ENCODE results near the gene RTCB.
"Not testable (repeated sequence)": the region's sequence is repeated elsewhere in the genome, so short reads cannot be mapped to it uniquely, and the experiment has no call there.

The RTCB gene

DNA sequence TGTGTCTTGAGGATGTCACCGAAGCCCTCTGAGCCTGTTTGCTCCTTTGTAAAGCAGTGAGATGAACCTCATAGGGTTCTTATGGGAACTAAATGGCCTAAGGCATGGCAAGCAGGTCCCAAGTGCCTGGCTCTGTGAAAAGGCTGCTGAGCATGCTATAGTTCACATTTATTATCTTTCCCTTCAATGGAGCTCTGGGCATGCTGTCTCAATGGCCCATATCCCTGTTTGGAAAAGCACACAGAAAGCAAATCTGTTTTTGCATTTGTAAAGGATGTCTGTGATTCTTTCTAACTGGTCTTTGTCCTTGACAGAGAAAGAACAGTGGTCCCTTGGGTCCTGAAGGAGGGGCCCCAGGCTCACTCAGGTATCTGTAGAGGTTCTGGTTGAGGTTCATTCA is 26.4 kb downstream of the RTCB start:
- no peak for DNase-seq

DNA sequence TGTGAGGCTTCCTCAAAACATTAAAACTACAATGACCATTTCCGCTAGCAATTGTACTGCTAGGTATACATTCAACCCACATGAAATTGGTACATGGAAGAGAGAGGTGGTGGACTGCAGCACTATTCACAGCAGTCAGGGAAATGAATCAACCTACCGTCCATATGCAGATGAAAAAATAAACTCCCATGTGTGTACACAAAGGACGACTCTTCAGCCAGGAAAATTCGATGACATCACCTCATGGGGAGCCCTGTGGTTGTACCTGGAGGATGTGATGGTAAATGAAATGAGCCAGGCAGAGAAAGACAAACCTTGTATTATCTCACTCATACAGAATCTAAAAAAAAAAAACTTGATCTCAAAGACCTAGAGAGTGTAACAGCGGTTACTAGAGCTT is 31.1 kb downstream of the RTCB start:
- no peak for DNase-seq

DNA sequence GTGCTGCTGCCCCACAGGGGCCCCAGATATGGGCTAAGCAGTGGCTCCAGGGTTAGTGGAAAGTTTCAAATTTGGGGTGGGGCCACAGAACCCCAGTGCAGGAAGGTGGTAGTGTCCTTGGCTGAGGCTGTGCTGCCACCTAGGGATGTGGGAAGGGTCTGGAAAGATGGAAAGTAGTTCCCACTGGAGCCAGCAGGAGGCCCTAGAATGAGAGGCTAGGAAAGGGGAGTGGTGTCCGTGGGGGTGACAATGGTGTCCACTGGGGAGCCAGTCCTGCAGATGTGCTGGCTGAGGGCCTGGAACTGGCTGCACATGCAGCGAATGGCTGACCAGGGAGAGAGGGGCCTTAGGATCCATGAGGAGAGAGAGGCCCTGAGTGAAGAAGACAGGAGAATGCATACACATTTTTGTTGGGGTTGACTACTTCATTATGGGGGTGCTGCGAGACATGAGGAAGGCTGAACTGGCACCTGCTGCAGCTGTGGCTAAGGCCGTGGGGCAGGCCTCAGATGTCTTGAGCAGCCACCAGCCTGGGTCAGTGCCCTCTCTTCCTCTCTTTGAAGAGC is 33.3 kb downstream of the RTCB start:
- peak; percentile 33 for DNase-seq

DNA sequence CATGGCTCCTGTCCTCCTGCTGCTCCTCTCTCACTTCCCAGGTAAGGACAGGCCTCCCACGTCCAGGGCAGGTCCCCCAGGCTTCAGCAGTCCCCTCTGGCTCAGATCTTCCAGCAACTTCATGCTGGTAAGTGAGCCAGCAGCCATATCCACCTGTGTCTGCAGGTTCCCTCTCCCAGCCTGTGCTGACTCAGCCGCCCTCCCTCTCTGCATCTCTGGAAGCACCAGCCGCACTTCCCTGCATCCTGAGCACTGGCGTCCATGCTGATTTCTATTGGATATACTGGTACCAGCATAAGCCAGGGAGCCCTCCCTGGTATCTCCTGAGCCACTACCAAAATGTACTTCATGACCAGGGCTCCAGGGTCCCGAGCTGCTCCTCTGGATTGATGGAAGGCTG is 35.4 kb downstream of the RTCB start:
- DNase-seq, result no peak

DNA sequence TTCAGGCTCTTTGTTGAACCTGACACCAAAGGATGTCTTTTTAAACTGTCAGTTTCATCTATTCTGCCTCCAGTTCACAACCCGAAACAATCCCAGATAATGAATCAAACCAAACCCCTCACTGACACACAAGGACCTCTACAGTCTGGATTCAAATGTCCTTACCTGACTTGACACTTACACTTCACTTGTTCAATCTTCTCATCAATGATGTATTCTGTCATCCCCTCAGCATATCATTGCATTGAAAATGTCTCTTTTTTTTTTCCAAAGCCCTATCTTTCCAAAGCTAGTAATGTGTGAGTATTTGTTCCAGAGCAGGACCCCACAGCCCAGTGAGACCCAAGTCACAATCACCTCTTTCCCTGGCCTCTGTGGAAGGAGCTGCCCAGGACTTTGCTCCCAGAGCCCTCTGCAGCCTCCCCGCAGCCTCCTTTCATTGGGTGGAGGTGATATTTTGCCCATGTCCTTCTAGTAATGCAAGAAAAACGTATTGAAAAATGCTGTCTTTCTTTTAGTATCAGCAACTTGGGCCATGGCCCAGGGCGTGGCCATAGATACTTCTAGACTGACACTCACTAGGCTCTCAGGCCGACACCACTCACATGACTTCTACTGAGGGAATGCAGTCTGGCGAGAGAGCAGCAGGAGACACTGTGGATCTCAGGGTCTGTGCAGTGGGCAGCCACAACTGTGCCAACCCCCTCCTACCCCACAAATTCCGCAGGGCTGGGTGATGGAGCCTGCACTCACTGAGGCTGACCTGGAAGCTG is 36.2 kb downstream of the RTCB start:
- no peak for DNase-seq

DNA sequence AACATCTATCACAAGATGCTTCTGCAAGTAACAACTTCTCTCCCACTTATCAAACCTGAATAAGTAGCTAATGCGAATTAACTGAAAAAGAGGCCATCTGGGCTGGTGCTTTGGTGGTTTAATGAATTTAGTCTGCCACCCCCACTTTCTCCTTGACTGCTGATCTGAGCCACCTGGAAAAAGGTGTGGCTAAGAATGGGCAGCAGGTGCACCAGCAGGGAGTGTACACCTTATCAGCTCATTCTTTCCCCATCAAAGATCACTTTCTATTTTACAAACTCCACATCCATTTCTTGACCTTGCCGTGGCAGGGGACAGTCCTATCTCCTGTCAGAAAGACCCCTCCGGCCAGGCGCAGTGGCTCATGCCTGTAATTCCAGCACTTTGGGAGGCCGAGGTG is 47.8 kb downstream of the RTCB start:
- no peak for DNase-seq

DNA sequence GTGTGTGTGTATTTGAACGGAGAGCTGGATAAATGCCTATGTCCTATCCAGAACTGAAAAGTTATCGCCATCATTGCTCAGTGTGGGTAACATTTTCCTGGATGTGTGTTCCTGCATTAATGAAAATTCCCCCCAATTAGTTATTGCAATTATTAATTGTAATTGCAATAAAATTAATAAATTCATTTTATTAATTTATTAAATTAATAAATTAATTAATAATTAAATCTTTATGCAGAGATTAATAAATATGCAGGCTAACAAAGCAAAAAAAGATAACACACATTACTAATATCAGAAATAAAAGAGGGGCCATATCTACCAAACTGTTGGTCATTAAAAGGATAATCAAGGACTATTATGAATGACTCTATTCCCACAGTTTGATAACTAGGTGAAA is 50.8 kb downstream of the RTCB start:
- DNase-seq, result no peak

DNA sequence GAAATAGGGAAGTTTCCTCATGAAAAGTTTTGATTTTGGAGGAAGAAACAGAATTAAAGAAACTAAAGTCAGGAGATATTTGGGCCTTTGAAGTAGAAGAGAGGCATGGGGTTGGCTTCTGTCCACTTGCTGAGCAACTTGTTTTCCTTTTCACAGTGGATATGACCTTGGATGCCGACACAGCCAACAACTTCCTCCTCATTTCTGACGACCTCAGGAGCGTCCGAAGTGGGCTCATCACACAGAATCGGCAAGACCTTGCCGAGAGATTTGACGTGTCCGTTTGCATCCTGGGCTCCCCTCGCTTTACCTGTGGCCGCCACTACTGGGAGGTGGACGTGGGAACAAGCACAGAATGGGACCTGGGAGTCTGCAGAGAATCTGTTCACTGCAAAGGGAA is 52.0 kb downstream of the RTCB start:
- not testable (repeated sequence) for DNase-seq

DNA sequence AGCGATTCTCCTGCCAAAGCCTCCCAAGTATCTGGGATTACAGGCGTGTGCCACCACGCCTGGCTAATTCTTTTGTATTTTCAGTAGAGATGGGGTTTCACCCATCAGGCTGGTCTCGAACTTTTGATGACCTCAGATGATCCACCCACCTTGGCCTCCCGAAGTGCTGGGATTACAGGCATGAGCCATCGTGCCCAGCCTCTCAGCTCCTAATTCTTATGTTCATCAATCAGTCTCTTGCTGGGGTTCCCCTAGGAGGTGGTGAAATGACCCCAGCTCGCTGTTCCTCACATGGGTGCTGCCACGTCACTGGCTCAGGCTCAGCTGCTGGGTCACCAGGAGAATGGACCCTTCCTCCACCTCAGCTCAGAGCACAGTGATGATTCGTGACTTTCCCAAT is 54.5 kb downstream of the RTCB start, which contains the start of gene RFPL3:
Gene RFPL3 (plus strand): TSS at position 301 of the 400 bp plus-strand sequence. CDS start 205 bp downstream, outside the sequence.
- DNase-seq, result not testable (repeated sequence)

DNA sequence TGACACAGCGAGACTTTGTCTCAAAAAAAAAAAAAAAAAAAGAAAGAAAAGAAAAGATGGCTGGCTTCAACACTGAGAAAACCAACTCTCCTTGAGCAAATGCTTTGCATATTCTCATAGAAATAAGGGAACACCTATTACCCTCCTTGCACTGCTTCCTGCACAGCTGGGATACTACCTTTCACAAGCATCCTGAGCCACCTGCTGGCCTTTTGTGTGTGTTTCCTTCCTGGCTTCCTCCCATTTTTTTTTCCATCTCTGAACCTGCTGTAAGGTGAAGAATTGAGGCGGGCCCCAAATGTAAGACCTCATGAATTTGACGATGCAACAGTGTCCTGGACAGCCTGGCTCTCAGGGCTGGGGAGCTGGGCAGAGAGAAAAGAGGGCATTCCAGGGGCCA is 56.3 kb downstream of the RTCB start:
- no peak for DNase-seq

DNA sequence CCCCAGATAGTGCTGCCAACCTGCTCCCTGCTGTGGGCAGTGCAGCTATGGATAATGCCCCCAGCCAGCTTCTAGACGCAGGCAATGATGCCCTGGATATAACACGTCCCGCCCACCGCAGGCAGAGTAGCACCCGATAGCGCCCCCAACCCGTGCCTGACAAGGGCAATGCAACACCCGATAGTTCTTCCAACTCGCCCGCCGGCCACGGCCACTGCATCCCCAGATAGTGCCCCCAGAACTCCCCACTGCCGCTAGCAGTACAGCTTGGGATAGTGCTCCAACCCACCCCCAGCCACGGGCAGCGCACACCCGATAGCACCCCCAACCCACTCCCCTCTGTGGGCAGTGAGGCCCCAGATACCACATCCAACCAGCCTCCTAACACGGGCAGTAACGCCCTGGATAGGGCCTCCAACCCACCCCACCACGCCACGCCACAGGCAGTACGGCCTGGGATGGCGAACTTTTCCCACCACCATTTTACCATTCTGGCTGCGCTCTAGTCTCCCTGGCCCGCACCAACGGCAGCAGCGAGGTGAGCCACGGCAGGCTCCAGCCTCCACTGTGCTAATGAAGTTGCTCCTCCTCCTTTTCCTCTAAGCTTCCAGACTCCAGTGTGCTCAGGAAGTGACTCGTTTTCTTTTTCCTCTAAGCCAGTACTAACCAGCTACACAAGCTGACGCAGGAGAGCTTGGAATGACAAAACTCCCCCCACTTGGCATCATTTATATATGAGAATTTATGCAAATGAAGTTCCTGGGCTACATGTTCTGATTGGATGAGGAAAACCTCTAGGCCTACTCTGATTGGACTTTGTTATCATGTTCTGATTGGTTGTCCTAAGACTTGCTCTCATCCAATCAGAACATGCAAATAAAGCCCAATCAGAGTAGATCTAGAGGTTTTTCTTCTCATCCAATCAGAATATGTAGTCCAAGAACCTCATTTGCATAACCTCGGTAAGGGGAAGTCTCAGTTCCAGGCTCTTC is 57.4 kb downstream of the RTCB start:
- no peak for DNase-seq

DNA sequence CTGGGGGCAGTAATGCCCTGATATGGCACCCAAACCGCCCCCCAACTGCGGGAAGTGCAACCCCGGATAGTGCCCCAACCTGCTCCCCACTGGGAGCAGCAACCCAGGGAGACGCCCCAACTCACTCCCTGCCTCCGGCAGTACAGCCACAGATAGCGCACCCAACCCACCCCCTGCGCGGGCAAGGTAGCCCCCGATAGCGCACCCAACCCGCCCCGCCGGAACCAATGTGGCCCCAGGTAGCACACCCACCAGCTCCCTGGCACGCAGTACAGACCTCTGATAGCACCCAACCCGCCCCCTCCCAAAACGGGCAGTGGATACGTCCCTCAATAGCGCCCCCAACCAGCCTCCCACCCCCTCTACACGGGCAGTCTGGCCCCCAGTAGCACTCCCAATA is 58.2 kb downstream of the RTCB start:
- DNase-seq, result no peak

DNA sequence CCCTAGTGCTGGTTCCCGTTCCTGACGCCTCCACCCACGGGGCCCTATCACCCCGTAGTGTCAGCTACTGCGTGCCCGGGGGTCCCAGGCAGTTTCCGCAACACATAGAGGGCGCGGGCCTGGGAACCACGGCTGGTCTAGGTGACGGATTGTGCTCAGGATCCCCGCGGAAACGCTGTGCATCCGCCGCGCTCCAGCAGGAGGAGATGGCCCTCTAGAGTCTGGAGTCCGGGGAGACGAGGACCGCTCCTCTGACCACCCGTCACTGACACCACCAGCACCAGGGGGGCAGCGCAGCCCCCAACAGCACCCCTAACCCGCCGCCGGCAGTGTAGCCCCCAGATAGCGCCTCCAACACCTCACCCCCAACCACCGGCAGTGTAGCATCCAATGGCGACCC is 58.8 kb downstream of the RTCB start:
- DNase-seq, result no peak

DNA sequence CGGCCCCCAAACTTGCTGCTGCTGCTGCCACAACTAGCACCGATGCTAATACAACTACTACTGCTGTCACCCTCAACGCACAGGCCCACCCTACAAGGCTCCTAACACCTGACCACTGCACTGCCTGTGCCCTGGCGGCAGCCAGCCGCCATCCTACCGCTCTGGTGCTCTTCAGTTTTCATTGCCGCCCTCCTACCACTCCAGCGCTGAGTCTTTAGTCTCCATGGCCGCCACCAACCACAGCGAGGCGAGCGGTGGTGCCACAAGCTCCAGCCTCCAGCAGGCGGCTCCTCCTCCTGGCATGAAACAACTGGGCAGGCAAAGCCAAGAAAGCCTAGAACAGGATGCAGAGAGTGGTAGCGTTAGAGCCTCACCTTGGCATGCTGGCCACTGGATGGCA is 59.4 kb downstream of the RTCB start:
- DNase-seq, result no peak

DNA sequence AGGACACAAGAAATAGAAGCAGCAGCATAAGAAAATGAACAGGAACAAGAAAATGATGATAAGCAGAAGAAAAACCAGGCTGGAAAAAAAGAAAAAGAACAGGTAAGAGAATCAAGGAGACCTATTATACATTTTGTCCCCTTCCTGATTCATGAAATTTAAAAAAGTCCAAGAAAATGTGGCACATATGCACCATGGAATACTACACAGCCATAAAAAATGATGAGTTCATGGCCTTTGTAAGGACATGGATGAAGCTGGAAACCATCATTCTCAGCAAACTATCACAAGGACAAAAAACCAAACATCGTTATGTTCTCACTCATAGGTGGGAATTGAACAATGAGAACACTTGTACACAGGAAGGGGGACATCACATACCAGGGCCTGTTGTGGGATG is 60.2 kb downstream of the RTCB start:
- not testable (repeated sequence) for DNase-seq

DNA sequence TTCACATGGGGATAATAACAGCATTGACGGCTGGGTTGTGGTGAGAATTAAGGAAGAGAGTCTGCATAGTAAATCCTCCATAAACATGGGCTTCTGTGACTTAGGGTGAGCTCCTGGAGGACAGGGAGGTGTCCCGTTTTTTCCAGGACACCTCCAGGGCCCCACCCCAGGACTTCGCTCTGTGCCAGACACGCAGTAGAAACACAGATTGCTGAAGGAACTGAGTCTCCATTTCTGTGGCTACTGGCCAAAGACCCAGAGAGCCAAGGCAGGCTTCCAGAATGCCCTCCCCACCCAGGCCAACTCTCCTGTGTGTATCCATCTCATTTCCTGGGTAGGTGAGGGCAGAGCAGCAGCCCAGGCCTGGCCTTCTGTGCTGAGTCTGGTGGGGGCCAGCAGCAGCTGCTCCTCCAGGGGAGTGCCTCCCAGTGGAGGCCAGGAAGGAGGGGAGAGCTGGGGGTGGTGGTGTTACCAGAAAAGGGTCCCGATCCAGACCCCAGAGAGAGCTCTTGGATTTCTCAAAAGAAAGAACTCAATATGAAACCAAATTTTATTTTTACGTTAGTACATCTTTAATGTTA is 63.9 kb downstream of the RTCB start:
- no peak for DNase-seq

DNA sequence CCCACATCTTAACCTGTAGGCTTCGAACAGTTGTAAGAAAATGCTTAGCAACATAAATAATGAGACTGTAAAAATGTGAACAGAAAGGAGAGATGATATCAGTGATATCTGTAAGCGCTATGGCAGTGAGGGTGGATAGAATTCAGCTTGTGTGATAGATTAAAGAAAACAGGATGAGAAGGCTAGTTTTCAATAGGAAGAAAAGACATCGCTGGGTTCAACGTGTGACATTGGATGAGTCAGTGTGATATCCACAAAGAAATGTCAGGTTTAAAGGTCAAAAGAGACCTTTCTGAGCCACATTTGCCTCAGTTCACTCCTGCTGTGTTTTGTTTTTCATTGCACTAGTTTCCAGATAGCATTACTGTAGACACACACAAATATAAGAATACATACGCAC is 68.1 kb downstream of the RTCB start:
- no peak for DNase-seq

DNA sequence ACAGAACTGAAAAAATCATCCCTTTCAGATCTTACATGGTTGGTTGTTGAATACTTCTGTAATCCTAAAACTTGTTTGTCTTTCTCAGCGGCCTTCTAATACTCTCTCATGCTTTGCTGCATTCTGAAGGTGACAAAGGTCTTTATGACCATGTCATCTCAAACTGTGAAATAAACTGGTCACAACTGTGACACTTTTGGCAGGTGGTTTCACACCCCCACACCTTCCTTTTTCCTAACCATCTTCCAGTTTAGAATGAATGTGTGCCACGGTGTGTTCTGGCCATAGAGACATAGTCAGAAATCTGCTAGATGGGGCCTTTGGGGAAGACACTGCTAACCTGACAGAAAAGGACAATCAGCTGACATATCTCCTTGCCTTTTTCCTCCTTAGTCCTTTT is 69.1 kb downstream of the RTCB start:
- no peak for DNase-seq

DNA sequence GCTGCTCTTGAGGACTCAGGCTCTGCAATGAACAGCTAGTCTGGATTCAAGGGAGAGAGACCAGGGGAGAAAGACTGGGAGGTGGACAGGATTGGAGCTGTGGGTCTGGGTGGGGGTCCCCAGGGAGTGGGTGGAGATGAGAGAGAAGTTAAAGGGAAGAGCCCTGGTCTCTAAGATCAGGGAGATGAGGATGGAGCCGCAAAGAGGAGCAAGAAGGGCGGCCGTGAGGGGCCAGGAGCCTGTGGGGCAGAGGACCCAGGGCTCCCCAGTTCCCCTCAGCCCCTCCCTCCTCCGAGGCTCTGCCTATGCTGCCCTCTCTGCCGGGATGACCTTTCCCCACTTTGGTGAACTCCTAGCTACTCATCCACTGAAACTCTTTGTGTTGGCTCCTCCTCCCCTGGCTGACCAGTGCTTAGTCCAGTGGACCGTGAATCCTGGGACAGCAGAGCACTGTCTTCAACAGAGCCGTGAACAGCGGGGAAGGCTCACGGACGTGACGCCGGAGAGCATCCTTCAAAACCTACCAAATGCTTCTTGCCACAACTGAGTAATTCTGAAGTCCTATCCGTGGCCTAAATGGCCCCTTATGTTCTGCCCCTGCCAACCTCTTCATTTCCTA is 70.8 kb downstream of the RTCB start:
- DNase-seq, result no peak

DNA sequence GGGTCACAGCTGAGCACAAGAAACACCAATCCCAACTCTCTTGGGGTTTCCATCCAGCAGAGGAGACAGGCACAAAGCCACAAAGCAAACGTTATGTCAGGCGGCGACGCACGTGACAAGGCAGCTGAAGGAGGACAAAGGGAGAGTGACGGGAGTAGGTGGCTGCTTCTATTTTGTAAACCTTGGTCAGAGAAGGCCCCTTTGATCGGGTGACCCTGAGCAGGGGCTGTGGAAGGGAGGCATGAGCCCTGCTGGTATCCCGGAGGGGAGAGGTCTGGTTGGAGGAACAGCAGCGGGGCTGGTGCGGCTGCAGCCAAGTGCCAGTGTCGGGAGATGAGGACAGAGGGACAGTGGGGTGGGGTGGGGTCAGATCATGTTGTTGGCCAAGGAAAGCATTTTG is 71.6 kb downstream of the RTCB start:
- DNase-seq, result no peak

DNA sequence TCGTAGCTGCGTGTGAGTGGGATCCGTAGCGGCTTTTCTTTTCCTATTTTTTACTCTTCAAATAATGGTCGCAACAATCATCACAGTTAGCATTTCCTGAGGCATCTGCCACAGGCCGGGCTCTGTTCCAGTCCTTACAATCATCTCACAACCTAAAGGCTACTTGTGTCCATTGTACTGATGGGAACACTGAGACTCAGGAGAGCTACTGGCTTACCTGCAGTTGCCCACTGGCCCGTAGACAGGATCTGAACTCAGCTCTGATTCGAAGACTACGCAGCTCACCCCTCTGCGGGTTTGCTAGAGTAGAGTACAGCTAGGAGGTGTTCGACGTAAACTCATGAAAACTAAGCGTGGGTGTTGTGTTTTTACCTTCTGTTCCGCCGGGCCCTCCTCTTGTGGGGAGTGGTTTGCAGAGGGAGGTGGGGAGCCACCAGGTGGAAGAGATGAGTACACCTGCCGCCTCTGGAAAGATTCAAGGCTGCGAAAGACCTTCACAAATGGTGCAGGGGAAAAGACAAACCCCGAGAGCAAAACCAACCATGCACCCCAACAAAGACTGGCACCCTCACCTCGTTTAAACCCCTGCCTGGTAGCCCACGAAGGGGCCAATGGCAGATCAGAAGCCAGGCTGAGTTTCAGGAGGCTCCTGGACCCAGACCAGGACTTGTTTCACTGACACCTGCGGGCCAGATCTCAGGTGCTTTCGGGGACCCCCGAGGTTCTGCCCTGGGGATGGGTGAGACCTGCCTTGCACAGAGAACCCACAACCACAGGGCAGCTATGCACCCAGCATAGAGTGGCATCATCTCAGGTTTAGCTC is 72.6 kb downstream of the RTCB start:
- no peak for DNase-seq

DNA sequence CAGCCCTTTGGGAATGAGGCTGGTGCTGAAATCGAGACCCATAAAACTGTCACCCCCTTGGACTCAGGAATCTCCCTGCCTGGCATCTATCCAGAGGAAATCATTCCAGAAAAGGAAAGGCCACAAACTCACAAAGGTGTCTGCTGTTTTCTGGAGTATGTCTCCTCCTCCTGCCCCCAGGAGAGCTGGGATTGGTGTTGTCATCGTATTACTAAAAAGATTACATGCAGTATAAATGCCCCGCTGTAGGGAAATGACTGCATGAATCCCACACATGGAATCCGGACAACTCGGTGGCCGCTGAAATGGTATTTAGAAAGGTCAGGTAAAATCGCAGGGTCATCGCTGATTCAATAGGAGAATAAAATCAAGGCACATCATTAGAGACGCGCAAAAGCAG is 73.3 kb downstream of the RTCB start:
- no peak for DNase-seq
